Posterior vena cava (tissue), 2 donors: ENCODE measurements around the gene MSLN. TPM values are rescaled to one million over a fixed set of nuclear protein-coding genes. Genes with fewer than 3 reads are reported as not detected.

Experiments
- DNase-seq: peaks from one replicate; pipeline ENCODE4 v3.0.0-alpha.2; 2020; ENCODE audit warnings: low spot score
- intact Hi-C, 2 donors: fragments of 100-400 bp; cut with DNase I; formaldehyde crosslinking; loops; one replicate each; pipeline versions ENCODE4 v1.14.1 to v1.14.2; 2022 to 2023
- microRNA-seq, 2 donors: library from miRNA; unstranded; fragments of <30 nt; microRNA quantifications; one replicate each; pipeline ENCODE4 v1.2.0, GENCODE V29; 2020 to 2021; ENCODE audit warnings: borderline microRNAs expressed in 2 of 2
- total RNA-seq, 2 donors: library from RNA; stranded (reverse); fragmentation: NEBNext Ultra II Directional; extraction: Animal tissue kit (Norgen Biotek cat#: 25700); gene quantifications; one replicate each; pipeline ENCODE4 v1.2.1, GENCODE V29; 2021
- donor health status: DM: yes; HTN: yes; CAD: no.
- donor health status: DM: yes; HTN: yes; CAD: no.

The MSLN gene
- total RNA-seq, 2 donors from 2014 or later: 0.29 to 0.37 TPM

GRCh38 chr16:813916-814412 lies 53.4 kb downstream of the MSLN start:
- intact Hi-C loops: loop anchor here in 1 of 2 donors (10.0 kb wide), 1 partner anchor 241 kb away; no protein-coding TSS in a partner anchor
- no peak for DNase-seq

DNA sequence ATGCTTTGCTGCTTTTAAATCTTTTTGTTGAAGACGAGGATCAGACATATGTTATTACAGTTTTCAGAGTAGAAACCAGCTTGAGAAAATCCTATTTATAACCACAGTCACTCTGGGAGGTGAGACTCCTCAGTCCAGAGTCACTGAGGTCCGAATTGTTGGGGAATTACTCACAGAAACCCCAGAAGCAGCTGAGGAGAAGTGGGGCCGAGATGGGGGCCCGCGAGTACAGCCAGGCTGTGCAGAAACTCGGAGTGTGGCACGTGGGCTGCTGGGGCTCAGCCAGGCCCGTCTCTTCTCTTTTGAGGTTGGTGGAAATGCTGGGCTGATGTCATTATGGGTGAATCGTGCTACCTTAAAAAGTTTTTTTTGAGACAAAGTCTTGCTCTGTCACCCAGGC lies 54.4 kb downstream of the MSLN start:
- DNase-seq: no peak
- intact Hi-C loops: loop anchor here (5.0 to 10.0 kb wide), 2 partner anchors 237 to 240 kb away; no protein-coding TSS in a partner anchor

- intact Hi-C loops: loop anchor here (5.0 to 10.0 kb wide), 2 partner anchors 236 to 239 kb away; no protein-coding TSS in a partner anchor
- no peak for DNase-seq
These were observed 55.3 kb downstream of the MSLN start for GRCh38 chr16:815861-816260.

GRCh38 chr16:817001-817906 lies 56.7 kb downstream of the MSLN start:
- intact Hi-C loops: loop anchor here (5.0 to 10.0 kb wide), 2 partner anchors 235 to 238 kb away; no protein-coding TSS in a partner anchor

DNA sequence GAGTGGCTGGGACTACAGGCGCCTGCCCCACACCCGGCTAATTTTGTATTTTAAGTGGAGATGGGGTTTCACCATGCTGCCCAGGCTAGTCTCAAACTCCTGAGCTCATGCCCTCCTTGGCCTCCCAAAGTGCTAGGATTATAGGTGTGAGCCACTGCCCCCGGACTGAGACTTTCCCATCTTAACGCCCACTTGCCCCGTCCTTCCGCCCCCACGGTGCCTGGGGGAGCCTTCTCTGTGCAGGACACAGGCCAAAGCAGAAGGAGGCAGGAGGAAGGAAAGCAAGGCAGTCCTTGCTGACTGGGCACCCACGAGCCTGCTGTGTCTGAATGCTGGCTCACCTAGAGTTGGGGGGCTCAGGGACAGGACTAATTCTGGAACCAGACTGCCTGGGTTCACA lies 57.6 kb downstream of the MSLN start:
- intact Hi-C loops: loop anchor here (5.0 to 10.0 kb wide), 2 partner anchors 234 to 237 kb away; no protein-coding TSS in a partner anchor

More at GRCh38 chr16:817001-817906, 56.7 kb downstream of the MSLN start:
- DNase-seq: peak; percentile 72

More for the DNA sequence above, 57.6 kb downstream of the MSLN start:
- DNase-seq: no peak

Small RNA genes lying within 50 kb of the gene (microRNA-seq; reads per million reads assigned to microRNA genes)
- gene MIR662: 0 reads per million in 2 donors

Other genes starting within 250 kb of the MSLN start
- 10 to 100 TPM; 23.3 to 26.6 TPM for gene CAPN15, start 233.0 kb upstream of the MSLN start, total RNA-seq
- gene PRR35, start 200.3 kb upstream of the MSLN start, total RNA-seq: not detected
- under 1 TPM; 0.38 to 0.65 TPM for gene NHLRC4, start 193.7 kb upstream of the MSLN start, total RNA-seq
- 10 to 100 TPM; 22.1 to 25.4 TPM for gene PIGQ, start 190.8 kb upstream of the MSLN start, total RNA-seq
- gene RAB40C, start 170.7 kb upstream of the MSLN start, total RNA-seq: 10 to 100 TPM; 13.0 to 13.6 TPM
- gene WFIKKN1, start 129.7 kb upstream of the MSLN start, total RNA-seq: under 1 TPM; 0.14 TPM
- 10 to 100 TPM; 43.3 to 63.2 TPM for gene METTL26, start 124.4 kb upstream of the MSLN start, total RNA-seq
- 10 to 100 TPM; 19.0 to 21.5 TPM for gene MCRIP2, start 118.9 kb upstream of the MSLN start, total RNA-seq
- gene WDR90, start 111.4 kb upstream of the MSLN start, total RNA-seq: 10 to 100 TPM; 13.4 to 14.9 TPM
- 10 to 100 TPM; 57.5 to 65.1 TPM for gene RHOT2, start 92.6 kb upstream of the MSLN start, total RNA-seq
- under 1 TPM; 0.71 to 0.79 TPM for gene RHBDL1, start 85.1 kb upstream of the MSLN start, total RNA-seq
- gene STUB1, start 80.3 kb upstream of the MSLN start, total RNA-seq: 10 to 100 TPM; 73.3 to 79.7 TPM
- gene JMJD8, start 76.4 kb upstream of the MSLN start, total RNA-seq: 10 to 100 TPM; 49.8 to 58.9 TPM
- 1 to 10 TPM; 7.4 to 7.5 TPM for gene WDR24, start 70.3 kb upstream of the MSLN start, total RNA-seq
- not detected for gene FBXL16, start 54.9 kb upstream of the MSLN start, total RNA-seq
- gene METRN, start 45.6 kb upstream of the MSLN start, total RNA-seq: 10 to 100 TPM; 21.6 to 24.9 TPM
- 10 to 100 TPM; 20.0 to 25.5 TPM for gene ANTKMT, start 39.6 kb upstream of the MSLN start, total RNA-seq
- gene CCDC78, start 34.3 kb upstream of the MSLN start, total RNA-seq: 1 to 10 TPM in 1 of 2 donors, under 1 TPM in 1; 0.52 to 1.0 TPM
- 1 to 10 TPM; 3.6 to 4.1 TPM for gene HAGHL, start 33.6 kb upstream of the MSLN start, total RNA-seq
- gene CIAO3, start 19.7 kb upstream of the MSLN start, total RNA-seq: 10 to 100 TPM; 18.2 to 18.6 TPM
- 10 to 100 TPM in 1 of 2 donors, 1 to 10 TPM in 1; 8.8 to 11.4 TPM for gene RPUSD1, start 27.6 kb downstream of the MSLN start, total RNA-seq
- gene CHTF18, start 27.9 kb downstream of the MSLN start, total RNA-seq: 1 to 10 TPM; 7.7 TPM
- not detected for gene GNG13, start 40.0 kb downstream of the MSLN start, total RNA-seq
- 10 to 100 TPM; 16.4 to 21.8 TPM for gene LMF1, start 210.2 kb downstream of the MSLN start, total RNA-seq
- under 1 TPM; 0.71 to 0.79 TPM for gene SOX8, start 221.0 kb downstream of the MSLN start, total RNA-seq